H1 (cell line): ENCODE measurements around the gene HAND1. TPM values are rescaled to one million over a fixed set of nuclear protein-coding genes. Genes with fewer than 3 reads are reported as not detected.

ENCODE experiments used
- BCL11A ChIP-seq, 2 experiments: IDR thresholded peaks; one replicate each; pipeline ENCODE4 v1.6.1; 2011; ENCODE audit warnings: low read depth in 2 of 2, low read length in 2 of 2, mild to moderate bottlenecking in 2 of 2
- BRCA1 ChIP-seq: IDR thresholded peaks from 2 replicates; pipeline ENCODE4 v1.6.1; 2012; ENCODE audit warnings: low read depth, low read length, improper control_type of control experiment
- CHD7 ChIP-seq: fragments of 300-600 bp; sonication (generic); IDR thresholded peaks from 2 replicates; pipeline ENCODE4 v1.7.1; 2012; ENCODE audit warnings: low read length, moderate library complexity, mild to moderate bottlenecking, inconsistent platforms; ENCODE audit not compliant: insufficient replicate concordance
- HDAC6 ChIP-seq: IDR thresholded peaks from one replicate; pipeline ENCODE4 v1.7.1; 2012; ENCODE audit warnings: low read depth, mild to moderate bottlenecking, inconsistent platforms, low read length, moderate library complexity
- KDM4A ChIP-seq: IDR thresholded peaks from one replicate; pipeline ENCODE4 v1.7.1; 2012; ENCODE audit warnings: low read depth, mild to moderate bottlenecking, moderate library complexity, low read length, inconsistent platforms; ENCODE audit not compliant: severe bottlenecking
- MAFK ChIP-seq: IDR thresholded peaks from 2 replicates; pipeline ENCODE4 v1.6.1; 2012; ENCODE audit warnings: low read depth, mild to moderate bottlenecking, improper control_type of control experiment, low read length
- TAF1 ChIP-seq: IDR thresholded peaks from 2 replicates; pipeline ENCODE4 v1.6.1; 2011; ENCODE audit warnings: mild to moderate bottlenecking, low read depth, low read length
- ZNF274 ChIP-seq: IDR thresholded peaks from 2 replicates; pipeline ENCODE4 v1.7.0; 2012; ENCODE audit warnings: low read length, borderline replicate concordance; ENCODE audit errors: extremely low read depth
- polyA plus RNA-seq, 7 experiments: library from polyadenylated mRNA; depleted of rRNA in 3 of 7; stranded (reverse) in 5 of 7; unstranded in 2 of 7; fragments of >200 nt in 5 of 7; fragments of 200-250 nt in 2 of 7; gene quantifications; 1 replicate in 5 of 7; 2 replicates in 1 of 7; 4 replicates in 1 of 7; pipeline versions ENCODE4 v1.2.1 to v1.2.3, GENCODE V29; 2011 to 2013; ENCODE audit warnings: missing spikeins in 2 of 7, mixed read lengths in 2 of 7
- total RNA-seq: library from RNA; stranded (reverse); fragmentation: NEBNext Ultra II Directional; extraction: Animal tissue kit (Norgen Biotek cat#: 25700); gene quantifications from 2 replicates; pipeline ENCODE4 v1.2.1, GENCODE V29; 2021

HAND1 gene
- total and polyA plus RNA-seq, 2 of the 8 experiments (the other 6 are each of a cell fraction or from before 2014, with no cell fraction given) = 0.06 TPM; not detected in 1

GRCh38 chr5:154451957-154452356 is 26.1 kb downstream of the HAND1 start (continued):
- TF ChIP-seq CHD7 (no peak), BRCA1 (no peak), TAF1 (no peak), HDAC6 (no peak), BCL11A (IDR thresholded peaks at IDR 0.05; ENCODE audit: low read depth in 2 of 2, low read length in 2 of 2) (no peak), MAFK (no peak), ZNF274 (no peak), KDM4A (no peak)
- TF ChIP-seq, all 59 proteins: peak for 0
